Astrocyte of the cerebellum (primary cell): ENCODE results near the gene TTC28.
"Not testable (repeated sequence)": the region's sequence is repeated elsewhere in the genome, so short reads cannot be mapped to it uniquely, and the experiment has no call there.

ENCODE experiments used
- DNase-seq: peaks from one replicate; pipeline ENCODE4 v3.0.0-alpha.2; 2011; ENCODE audit warnings: low read depth
- H3K4me3 ChIP-seq: 2 replicates; pipeline ENCODE4 v1.5.1; 2011; ENCODE audit warnings: mild to moderate bottlenecking, low read depth, low read length, moderate library complexity
- in situ Hi-C: cut with HindIII; loops from 2 replicates; pipeline ENCODE4 v1.10.0; 2017; ENCODE audit warnings: low sequenced_read_pairs
- TF ChIP-seq, protein P1 (sequence below): IDR thresholded peaks from 2 replicates; pipeline ENCODE4 v1.5.1; 2012; ENCODE audit warnings: low read length, low read depth, moderate library complexity, mild to moderate bottlenecking; ENCODE audit errors: missing control alignments

The TTC28 gene

GRCh38 chr22:28544431-28544868 lies 135.2 kb downstream of the TTC28 start:
- TF ChIP-seq, protein P1, sequence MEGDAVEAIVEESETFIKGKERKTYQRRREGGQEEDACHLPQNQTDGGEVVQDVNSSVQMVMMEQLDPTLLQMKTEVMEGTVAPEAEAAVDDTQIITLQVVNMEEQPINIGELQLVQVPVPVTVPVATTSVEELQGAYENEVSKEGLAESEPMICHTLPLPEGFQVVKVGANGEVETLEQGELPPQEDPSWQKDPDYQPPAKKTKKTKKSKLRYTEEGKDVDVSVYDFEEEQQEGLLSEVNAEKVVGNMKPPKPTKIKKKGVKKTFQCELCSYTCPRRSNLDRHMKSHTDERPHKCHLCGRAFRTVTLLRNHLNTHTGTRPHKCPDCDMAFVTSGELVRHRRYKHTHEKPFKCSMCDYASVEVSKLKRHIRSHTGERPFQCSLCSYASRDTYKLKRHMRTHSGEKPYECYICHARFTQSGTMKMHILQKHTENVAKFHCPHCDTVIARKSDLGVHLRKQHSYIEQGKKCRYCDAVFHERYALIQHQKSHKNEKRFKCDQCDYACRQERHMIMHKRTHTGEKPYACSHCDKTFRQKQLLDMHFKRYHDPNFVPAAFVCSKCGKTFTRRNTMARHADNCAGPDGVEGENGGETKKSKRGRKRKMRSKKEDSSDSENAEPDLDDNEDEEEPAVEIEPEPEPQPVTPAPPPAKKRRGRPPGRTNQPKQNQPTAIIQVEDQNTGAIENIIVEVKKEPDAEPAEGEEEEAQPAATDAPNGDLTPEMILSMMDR: no peak
- in situ Hi-C loops: no loop called here
- DNase-seq: no peak
- H3K4me3 ChIP-seq: no peak overlapping the region

- no peak for DNase-seq
- in situ Hi-C loops: no loop called here
- H3K4me3 ChIP-seq: no peak overlapping the region
- TF ChIP-seq, protein P1: no peak
Observed at GRCh38 chr22:28542980-28543621, 136.5 kb downstream of the TTC28 start.

DNA sequence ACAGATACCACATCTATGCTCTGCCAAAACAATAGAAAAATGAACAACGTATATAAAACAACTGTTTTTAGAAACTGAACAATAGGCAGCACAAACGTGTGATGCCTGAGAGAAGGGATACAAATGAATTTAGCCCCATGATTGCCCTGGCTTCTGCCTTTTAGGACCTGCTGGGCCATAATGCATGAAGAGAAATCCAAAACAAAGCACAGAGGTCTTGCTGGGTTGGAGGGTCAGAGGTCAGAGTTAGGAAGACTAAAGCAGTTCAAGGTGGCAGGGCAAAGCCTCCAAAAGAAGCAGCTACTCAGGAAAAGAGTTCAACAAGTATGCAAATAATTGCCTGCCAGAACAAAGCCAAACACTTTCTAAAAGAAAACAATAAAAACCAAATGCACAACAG lies 138.5 kb downstream of the TTC28 start:
- TF ChIP-seq, protein P1: no peak
- DNase-seq: no peak
- in situ Hi-C loops: no loop called here
- no peak overlapping the region for H3K4me3 ChIP-seq

GRCh38 chr22:28538922-28539321 lies 140.7 kb downstream of the TTC28 start:
- in situ Hi-C loops: no loop called here
- TF ChIP-seq, protein P1: no peak
- no peak for DNase-seq
- H3K4me3 ChIP-seq: no peak overlapping the region

DNA sequence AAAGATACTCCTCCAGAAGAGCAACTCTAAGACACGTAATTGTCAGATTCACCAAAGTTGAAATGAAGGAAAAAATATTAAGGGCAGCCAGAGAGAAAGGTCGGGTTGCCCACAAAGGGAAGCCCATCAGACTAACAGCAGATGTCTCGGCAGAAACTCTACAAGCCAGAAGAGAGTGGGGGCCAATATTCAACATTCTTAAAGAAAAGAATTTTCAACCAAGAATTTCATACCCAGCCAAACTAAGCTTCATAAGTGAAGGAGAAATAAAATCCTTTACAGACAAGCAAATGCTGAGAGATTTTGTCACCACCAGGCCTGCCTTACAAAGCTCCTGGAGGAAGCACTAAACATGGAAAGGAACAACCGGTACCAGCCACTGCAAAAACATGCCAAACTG lies 149.1 kb downstream of the TTC28 start:
- H3K4me3 ChIP-seq, in situ Hi-C loops, DNase-seq: not testable (repeated sequence)

DNA sequence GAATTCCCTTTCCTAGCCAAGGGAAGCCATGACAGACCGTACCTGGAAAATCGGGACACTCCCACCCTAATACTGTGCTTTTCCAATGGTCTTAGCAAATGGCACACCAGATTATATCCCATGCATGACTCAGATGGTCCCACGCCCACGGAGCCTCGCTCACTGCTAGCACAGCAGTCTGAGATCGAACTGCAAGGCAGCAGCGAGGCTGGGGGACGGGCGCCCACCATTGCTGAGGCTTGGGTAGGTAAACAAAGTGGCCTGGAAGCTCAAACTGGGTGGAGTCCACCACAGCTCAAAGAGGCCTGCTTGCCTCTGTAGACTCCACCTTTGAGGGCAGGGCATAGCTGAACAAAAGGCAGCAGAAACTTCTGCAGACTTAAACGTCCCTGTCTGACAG lies 150.5 kb downstream of the TTC28 start:
- in situ Hi-C loops: not testable (repeated sequence)

GRCh38 chr22:28521451-28521850 lies 158.2 kb downstream of the TTC28 start:
- in situ Hi-C loops: no loop called here
- no peak overlapping the region for H3K4me3 ChIP-seq
- DNase-seq: no peak
- TF ChIP-seq, protein P1: no peak

More for the DNA sequence above, 150.5 kb downstream of the TTC28 start:
- not testable (repeated sequence) for H3K4me3 ChIP-seq, DNase-seq
